Hematopoietic multipotent progenitor cell treated with erythropoietin and hydrocortisone succinate and interleukin-3 and kit ligand, for 17 days (in vitro differentiated cells): ENCODE measurements around the gene UBL5.
"Not testable (repeated sequence)": the region's sequence is repeated elsewhere in the genome, so short reads cannot be mapped to it uniquely, and the experiment has no call there.

Source experiments
- DNase-seq: peaks from one replicate; pipeline ENCODE4 v3.0.0-alpha.2; 2015; ENCODE audit warnings: low spot score

The UBL5 gene

DNA sequence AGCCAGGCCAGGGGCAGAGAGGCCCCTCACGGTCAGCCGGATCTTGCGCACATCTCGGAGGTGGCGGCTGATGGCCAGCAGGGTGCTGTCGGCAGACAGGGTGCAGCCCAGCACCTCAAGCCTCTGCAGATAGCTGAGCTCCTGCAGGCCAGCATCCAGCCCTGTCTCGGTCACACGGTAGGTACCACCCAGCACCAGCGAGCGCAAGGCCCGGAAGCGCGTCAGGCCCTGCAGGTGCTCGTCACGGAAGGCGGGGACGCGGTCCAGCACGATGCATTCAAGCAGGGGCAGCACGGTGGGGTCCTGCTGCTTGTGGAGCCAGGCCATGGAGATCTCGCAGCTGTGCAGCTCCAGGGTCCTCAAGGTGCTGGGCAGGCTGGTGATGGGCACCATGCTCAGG, 16.6 kb upstream of the UBL5 start:
- no peak for DNase-seq

DNA sequence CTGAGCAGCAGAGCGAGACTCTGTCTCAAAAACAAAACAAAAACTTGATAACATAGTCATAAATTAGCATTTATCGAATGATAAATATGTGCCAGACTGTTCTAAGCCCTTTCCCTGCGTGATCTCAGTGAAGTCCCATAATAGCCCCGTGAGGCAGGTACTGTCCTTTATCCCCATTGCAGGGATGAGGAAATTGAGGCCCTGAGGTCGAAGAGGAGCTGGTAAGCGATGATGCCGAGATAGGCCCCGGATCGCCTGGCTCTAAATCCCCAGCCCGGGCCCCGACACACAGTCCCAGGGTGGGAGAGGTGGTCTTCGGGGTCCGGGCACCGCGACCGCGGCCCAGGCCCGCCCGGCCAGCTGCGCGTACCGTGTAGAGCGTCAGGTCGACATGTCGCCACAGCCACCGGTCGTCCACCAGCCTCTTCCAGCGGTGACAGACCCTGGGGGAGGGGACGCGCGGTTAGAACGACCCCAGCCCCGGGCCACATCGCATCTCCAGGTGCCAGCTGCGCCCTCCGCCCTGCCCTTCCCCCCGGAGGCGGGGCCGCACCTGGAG, 9.5 kb upstream of the UBL5 start:
- DNase-seq: no peak

DNA sequence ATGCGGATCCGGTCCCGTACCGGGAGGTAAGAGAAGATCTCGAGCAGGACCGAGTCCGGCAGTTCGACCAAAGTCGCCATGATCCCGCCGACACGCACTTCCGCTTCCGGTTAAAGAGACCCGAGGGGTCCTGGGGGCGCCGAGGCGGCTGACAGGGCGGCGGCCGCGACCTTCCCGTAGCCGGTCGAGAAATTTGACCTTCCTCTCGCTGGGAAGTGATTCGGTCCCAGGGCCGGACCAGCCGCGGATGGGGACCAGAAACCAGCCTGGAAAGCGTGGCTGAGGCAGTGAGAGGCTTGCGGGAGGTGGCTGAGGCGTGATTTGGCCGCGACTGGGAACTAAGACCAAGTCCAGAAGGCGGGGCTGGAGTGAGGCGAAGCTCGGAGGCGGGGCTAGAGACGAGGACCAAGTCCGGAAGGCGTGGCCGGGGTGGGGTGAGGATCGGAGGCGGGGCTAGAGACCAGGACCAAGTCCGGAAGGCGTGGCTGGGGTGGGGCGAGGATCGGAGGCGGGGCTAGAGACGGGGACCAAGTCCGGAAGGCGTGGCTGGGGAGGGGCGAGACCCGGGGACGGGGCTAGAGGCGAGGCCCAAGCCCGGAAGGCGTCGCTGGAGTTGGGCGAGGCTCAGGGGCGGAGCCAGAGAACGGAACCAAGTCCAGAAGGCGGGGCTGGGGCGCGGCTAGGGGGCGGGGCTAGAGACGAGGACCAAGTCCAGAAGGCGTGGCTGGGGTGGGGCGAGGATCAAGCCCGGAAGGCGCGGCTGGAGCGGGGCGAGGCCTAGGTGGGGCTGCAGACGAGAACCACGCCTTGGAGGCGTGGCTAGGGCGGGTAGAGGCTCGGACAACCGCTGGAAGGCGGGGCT, 8.8 kb upstream of the UBL5 start, which contains the start of gene FBXL12:
Gene FBXL12, minus strand, starts transcription at position 346 of the 862 bp plus-strand sequence. Its CDS starts 266 bp downstream, at position 80.
- DNase-seq: peak; percentile 96

DNA sequence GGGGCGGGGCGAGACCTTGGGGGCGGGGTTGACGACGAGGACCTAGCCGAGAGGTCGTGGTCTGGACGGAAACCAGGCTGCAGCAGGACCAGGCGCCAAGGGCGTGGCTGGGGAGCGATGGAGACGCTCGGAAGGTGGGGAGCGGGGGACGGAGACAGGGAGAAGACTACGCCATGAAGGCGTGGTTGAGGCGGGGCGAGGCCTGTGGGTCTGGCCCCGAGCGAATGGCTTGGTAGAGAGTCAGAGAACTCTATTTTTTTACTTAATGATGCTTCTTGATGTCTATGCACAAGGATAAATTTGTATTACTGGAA, 8.2 kb upstream of the UBL5 start:
- DNase-seq: no peak

DNA sequence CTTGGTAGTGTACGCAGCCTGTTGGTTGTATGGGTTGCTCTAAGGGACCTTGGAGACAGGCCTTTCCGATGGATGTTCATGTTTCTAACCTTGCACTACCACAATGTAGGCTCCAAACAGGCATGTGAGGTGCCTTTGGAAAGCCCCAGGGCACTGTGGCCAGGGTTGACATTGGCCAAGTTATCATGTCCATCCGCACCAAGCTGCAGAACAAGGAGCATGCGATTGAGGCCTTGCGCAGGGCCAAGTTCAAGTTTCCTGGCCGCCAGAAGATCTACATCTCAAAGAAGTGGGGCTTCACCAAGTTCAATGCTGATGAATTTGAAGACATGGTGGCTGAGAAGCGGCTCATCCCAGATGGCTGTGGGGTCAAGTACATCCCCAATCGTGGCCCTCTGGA, 7.7 kb upstream of the UBL5 start:
- not testable (repeated sequence) for DNase-seq

DNA sequence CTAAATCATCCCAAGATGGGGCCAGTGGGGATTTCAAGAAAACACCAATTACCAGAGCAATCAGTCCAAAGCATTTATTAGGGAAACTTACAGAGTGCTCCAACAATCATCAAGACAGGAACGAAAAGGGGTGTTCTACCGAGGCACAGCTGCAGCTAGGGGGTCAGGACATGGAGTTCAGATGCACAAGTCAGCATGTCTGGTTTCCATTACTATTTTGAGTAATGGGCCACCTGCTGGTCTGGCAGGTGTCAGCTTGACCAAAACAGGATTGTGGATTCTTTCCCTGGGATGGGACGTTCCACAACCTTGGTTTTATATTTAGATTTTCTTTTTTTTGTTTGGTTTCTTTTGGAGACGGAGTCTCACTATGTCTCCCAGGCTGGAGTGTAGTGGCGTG, 3.9 kb upstream of the UBL5 start:
- DNase-seq: no peak

DNA sequence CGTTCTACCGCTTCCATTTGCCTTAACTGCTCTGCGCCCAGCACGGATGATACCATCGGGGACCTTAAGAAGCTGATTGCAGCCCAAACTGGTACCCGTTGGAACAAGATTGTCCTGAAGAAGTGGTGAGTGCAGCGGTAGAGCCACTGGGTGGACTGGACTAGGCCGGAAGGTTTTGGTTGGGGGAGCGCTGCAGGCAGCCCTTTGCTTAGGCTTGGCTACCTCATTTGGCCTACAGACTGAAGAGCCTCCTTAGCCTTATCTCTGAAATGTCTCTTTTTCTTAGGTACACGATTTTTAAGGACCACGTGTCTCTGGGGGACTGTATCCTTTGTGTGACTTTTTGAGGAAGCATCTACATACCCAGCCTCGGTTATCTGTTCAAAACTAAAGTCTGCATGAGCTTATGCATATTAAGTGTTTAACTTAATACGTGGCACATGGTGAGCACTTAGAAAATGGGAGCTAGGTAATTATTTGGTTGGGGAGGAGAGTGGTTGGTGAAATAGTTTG, 889 bp downstream of the UBL5 start:
- DNase-seq: no peak

DNA sequence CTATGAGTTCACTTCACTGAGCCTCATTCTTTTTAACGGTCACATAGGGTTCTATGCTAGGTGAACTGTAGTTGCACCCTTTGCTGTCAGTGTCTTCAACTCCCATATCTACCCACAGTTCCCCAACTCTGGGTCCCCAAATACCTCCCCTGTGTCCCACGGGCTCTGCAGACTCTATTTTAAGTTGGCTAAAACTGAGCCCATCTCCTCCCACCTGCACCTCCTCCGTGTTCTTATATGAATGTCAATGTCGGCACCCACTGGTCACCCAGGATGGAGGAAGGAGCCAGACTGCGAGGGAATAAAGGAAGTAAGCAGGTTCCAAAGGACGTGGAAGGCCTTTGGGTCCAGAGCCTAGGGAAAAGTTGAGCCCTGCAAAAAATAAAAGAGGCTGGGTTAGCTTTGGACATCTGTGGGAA, 6.6 kb downstream of the UBL5 start:
- DNase-seq: no peak

DNA sequence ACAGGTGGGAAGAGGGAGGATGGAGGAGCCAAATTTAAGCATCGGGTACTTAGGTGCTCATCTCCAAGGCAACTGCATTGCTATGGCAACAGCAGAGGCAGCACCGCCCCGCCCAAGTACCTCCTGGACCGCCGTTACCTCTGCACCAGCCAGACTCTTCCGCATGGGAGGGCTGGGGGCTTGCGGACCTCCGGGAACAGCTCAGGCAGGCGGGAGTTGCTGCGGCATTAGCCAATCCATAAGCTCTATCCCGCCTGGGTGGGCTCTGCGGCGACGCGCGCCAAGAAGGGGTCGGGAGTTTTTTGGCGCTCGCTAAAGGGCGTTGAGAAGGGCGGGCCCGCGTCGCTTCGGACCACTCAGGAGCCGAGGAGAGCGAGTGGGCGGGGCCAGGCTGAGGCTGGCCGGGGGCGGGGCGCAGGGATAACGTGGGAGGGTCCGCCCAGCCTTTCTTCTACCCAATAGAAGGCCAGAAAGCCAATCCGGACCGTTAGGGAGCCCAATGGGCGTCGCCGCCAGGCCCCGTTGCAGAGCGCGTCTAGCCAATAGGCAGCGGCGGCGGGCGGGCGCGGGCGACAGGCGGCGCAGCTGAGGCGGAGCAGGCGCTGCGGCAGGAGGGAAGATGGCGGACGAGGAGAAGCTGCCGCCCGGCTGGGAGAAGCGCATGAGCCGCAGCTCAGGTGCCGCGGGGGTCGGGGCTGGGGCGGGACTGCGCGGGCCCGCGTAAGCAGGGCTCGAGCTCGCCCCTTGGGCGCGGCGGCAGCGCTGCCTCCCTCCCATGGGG, 7.2 kb downstream of the UBL5 start, which contains the start of gene PIN1:
Gene PIN1, plus strand, starts transcription at position 593 of the 781 bp plus-strand sequence. Its CDS starts 27 bp downstream, at position 620.
- peak; percentile 99 for DNase-seq

DNA sequence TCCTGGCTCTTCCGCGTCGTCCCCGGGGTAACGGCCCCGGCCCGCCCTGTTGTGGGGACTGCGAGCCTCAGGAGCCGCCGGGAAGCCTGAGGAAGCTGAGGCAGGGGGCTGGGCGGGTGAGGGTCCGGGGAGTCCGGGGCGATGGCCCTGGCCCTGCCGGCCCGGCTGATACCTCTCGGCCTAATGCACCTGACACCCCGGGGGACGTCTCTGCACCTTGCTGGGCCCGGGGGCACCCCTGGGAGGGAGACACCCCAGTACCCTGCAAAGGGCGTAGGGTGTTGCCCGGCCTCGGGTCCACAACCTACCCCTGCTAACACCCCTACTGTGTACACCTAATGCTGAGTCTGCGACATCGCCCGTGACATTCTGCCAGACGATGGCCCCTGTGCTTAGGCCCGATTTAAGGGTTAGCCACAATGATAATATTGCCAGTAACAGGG, 7.8 kb downstream of the UBL5 start:
- DNase-seq: no peak

DNA sequence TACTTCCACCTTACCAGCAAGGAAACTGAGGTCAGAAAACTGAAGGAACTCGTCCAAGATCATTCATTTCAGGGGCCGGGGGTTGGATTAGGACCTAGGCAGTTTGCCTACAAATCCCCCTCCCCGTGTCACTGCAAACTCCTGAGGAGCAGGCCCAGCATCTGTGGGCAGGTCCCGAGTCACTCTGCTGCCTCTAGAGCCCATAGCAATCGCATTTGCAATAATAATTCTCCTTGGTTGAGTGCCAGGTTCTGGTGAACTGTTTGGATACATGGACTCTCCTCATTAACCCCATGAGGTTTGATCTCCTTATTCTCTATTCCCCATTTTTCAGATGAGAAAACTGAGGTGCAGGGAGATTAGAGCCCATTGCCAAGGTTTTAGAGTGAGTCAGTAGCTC, 8.3 kb downstream of the UBL5 start:
- DNase-seq: peak; percentile 27

DNA sequence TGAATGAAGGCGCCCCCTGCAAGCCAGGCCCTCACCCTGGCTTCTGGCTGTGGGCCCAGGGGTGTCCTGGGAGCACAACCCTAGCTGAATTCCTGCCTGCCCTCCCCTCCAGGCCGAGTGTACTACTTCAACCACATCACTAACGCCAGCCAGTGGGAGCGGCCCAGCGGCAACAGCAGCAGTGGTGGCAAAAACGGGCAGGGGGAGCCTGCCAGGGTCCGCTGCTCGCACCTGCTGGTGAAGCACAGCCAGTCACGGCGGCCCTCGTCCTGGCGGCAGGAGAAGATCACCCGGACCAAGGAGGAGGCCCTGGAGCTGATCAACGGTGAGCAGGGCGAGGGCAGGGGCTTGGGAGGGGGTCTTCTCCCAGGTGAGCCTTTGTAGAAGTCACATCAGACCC, 10.6 kb downstream of the UBL5 start:
- no peak for DNase-seq

DNA sequence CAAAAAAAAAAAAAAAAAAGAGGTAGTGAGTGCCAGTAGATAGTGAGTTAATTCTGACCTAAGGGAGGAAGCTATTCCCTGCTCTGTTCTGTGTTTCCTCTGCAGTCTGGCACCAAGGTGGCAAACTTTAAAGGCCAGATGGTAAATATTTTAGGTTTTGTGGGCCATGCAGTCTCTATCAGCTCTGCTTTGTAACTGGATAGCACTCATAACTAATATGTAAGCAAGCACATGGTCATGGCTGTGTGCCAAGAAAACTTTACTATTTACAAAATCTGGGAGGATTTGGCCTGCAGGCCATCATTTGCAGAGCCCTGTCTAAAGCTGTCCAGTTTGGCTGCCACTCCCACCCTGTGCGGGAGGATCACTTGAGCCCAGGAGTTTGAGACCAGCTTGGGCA, 11.7 kb downstream of the UBL5 start:
- DNase-seq: no peak

DNA sequence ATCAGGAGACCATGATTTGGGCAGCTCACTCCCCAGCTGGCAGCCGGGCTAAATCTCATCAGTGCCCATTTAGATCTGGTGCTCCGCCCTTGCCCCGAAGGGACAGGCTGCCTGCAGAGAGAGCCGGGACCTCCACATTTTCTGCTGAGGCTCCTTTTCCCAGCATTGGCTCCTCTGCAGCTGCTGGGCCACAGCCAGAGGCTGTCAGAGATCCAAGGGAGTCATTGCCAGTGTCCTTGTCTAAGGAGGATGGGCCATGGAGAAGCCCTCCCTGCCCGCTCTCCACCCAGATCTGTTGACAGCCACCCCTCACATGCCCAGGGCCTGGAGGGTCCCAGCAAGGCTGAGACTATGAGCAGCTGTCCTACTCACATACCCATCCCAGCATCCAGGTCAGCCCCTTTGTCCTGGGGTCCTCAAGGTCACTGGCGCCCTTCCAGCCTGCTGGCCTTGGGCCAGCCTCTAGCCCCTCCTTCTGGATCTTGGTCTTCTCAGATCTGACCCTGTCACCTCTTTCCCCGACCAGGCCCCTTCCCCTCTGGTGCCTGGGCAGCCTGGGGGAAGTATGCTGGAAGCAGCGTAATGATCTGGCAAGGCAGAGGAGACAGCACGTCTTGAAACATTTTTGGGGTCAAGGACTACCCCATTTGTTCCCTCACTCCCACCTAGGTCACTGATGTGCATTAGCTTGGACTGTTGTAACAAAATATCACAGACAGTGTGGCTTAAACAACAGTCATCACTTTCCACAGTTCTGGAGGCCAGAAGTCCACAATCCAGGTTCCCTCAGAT, 15.3 kb downstream of the UBL5 start:
- DNase-seq: no peak

DNA sequence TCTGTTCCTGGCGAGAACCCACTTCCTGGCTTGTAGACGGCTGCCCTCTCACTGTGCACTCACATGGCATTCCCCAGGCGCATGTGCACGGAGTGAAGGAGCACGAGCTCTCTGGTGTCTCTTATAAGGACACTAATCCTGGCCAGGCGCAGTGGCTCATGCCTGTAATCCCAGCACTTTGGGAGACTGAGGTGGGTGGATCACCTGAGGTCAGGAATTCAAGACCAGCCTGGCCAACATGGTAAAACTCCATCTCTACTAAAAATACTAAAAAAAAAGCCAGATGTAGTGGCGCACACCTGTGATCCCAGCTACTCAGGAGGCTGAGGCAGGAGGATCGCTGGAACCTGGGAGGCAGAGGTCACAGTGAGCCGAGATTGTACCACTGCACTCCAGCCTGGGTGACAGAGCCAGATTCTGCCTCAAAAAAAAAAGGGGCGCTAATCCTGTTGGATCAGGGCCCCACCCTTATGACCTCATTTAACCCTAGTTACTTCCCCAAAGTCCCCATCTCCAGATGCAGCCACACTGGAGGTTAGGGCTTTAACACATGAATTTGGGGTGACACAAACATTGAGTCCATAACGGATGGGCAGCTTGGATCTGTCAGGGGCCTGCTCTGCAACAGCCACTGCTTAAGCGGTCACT, 16.0 kb downstream of the UBL5 start:
- DNase-seq: not testable (repeated sequence)

DNA sequence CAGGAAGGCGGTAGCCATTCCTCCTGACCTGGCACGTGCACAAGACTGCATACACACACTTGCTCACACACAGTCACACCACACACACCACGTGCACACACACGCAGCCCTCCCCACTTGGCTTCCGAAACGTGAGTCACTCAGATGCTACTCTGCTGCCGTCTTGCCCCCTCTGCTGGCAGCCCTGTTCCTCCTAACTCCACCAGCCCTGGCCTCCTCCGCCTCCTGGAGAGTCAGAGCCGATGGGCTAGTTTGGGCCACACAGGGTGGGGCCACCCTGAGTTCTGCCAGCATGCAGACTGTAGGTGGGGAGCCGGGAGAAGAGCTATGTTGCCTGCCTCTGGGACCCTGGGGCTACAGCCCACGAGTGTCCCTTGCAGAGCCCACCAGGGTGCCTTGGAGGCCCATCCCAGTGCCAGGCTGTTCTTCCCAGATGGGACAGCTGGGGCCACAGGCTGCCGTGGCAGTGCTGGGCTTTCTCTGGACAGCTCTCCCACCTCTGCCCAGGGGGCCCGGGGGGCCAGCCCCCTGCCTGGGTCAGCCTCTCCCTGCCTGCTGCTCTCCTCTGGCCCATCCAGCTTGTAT, 19.5 kb downstream of the UBL5 start:
- peak; percentile 24 for DNase-seq

DNA sequence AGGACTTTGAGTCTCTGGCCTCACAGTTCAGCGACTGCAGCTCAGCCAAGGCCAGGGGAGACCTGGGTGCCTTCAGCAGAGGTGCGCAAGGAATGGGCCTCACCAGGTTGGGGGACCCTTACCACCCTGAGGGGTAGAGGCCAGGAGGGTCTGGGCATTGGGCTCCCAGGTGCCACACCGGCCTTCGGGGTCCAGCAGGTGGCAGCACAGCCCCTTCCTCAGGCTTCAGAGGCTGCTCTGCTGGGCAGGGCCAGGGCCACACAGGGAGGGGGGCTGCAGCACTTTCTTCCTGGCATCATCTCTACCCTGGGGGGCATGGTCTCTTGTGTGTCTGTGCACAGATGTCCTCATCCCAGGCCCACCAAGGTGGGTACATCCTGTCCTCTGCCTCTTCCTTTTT, 20.3 kb downstream of the UBL5 start:
- no peak for DNase-seq

DNA sequence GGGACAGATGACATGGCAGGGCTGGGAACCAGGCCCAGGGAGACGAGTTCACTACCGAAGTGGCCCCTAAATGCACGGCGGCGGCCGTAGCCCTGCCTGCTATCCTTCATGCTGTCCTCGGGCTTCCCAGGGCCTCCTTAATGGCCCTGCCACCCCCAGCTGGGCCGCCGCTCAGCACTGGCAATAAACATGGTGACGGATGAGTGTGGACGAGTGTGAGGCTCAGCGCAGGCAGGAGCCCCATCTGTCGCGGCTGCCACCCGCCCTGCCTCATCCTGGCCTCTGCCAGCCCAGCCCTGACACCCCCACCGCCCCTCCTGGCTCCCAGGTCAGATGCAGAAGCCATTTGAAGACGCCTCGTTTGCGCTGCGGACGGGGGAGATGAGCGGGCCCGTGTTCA, 21.0 kb downstream of the UBL5 start:
- DNase-seq: no peak

DNA sequence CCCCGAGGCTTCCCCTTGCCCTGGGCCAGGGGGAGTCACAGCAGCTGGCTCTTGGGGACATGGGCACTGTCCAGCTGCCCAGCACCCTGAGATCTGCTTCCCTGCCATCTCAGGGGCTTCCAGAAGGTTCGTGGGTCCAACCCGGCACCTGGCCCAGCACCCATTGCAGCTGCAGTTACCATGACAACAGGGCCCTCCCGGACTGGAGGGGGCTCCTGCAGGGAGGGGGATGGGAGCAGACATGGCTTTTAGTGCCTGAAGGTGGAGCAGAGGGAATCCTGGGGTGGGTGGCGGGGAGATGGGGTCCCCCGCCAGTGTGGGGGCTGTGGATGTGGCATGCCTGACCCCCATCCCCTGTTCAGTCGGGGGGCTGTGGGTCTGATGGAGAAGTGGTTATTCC, 22.1 kb downstream of the UBL5 start:
- DNase-seq: no peak

DNA sequence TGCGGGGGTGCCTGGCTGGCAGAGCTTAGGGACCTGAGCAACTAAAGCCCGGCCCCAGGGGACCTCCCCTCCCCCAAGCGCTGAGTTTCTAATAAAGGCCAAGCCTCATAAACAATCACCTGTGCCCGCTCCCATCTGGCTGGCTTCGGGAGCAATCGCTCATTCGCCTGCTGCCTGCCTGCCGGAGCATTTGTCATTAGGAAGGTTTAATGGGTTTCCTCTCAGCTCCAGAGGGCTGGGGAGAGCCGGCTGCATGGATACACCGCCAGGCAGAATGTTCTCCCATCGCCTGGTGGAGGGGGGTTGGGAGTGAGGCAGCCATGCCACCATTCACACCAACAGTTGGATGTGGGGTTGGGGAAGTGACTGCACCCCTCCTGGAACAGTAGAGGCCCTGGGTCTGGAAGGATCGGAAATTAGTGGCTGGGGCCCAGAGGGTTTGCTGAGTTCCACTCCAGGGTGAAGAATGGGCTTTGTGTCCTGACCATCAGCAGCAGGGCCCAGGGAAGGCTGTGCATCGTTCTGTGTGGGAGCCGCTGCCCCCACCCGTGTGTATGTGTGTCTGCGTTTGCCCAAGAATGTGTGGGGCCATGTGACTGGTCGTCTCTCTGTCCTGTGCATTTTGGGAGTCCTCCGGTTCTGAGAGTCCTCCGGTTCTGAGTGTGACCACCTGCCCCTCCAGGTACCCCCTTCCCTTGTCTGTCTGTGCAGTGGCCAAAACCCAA, 22.7 kb downstream of the UBL5 start:
- no peak for DNase-seq
